GM12892 (cell line): ENCODE data around the gene CPED1.

Source experiments
- POLR2AphosphoS5 ChIP-seq: IDR thresholded peaks from 2 replicates; pipeline ENCODE4 v1.6.1; 2011; ENCODE audit warnings: low read depth, low read length, control low read depth
- TAF1 ChIP-seq: IDR thresholded peaks from 2 replicates; pipeline ENCODE4 v1.6.1; 2011; ENCODE audit warnings: low read depth, mild to moderate bottlenecking, control low read depth, low read length, borderline replicate concordance

- TF ChIP-seq TAF1 (no peak), POLR2AphosphoS5 (no peak)
Measured at GRCh38 chr7:121020989-121021969, 32.8 kb downstream of the CPED1 start.
